ENCODE data around the gene DESI1. TPM values are rescaled to one million over a fixed set of nuclear protein-coding genes. Genes with fewer than 3 reads are reported as not detected.

Gene DESI1
- total and polyA plus RNA-seq, 3 donors from 2014 or later, result 45.3 to 103 (median 62.6) TPM

DNA sequence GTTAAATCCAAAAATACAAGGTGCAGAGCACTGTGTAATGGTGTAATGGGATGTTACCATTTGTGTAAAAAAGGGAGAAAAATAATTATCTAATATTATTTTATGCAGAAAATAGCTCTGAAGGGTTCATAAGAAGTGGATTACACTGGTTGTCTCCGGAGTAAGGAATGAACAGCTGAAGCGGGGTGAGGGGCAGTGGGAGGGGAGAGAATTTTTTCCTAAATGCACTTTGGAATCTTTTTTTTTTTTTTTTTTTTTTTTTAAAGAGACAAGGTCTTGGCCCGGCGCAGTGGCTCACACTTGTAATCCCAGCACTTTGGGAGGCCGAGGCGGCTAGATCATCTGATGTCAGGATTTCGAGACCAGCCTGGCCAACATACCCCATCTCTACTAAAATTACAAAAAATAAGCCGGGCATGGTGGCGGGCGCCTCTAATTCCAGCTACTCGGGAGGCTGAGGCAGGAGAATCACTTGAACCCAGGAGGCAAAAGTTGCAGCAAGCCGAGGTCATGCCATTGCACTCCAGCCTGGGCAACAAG, 69.8 kb downstream of the DESI1 start:
- Histone ChIP-seq H3K36me3 (ENCODE audit: low read depth, missing control alignments) (no peaks in the 10 kb centered on the region), H3K27ac (no peak overlapping the region), H3K4me3 (no peak overlapping the region), H3K9me3 (no peaks in the 10 kb centered on the region), H3K4me1 (peaks cover 7% of the 10 kb centered on the region), H3K27me3 (no peaks in the 10 kb centered on the region)
- TF ChIP-seq, protein P1, sequence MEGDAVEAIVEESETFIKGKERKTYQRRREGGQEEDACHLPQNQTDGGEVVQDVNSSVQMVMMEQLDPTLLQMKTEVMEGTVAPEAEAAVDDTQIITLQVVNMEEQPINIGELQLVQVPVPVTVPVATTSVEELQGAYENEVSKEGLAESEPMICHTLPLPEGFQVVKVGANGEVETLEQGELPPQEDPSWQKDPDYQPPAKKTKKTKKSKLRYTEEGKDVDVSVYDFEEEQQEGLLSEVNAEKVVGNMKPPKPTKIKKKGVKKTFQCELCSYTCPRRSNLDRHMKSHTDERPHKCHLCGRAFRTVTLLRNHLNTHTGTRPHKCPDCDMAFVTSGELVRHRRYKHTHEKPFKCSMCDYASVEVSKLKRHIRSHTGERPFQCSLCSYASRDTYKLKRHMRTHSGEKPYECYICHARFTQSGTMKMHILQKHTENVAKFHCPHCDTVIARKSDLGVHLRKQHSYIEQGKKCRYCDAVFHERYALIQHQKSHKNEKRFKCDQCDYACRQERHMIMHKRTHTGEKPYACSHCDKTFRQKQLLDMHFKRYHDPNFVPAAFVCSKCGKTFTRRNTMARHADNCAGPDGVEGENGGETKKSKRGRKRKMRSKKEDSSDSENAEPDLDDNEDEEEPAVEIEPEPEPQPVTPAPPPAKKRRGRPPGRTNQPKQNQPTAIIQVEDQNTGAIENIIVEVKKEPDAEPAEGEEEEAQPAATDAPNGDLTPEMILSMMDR (IDR thresholded peaks at IDR 0.05), result no peak
- TF ChIP-seq POLR2A (IDR thresholded peaks at IDR 0.05), result no peak
- intact Hi-C loops (cut with DNase I; ENCODE audit: low total_unique reads), result no loop called here
- WGBS, 2 donors, result 84 to 89% methylated on average over 12 of the region's 12 CpGs
- no peak for DNase-seq

DNA sequence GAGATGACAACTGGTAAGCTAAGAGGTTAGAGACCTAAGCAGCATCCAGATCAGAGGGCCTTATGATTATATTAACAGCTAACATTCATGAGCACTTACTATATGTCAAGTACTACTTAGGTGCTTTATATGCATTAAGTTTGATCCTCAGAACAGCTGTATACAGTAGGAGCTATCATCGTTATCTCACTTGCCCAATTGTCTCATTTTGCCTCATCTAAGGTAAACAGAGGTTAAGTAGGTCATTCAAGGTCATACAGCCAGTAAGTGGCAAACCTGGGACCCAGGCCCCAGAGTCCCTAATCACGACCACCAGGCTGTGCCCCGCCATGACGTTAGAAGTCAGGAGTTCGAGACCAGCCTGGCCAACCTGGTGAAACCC, 72.0 kb downstream of the DESI1 start:
- no peaks in the 10 kb centered on the region for H3K36me3 ChIP-seq (ENCODE audit: low read depth, missing control alignments)
- intact Hi-C loops (cut with DNase I; ENCODE audit: low total_unique reads), result no loop called here
- H3K4me1 ChIP-seq, result peaks cover 5% of the 10 kb centered on the region
- TF ChIP-seq, protein P1 (IDR thresholded peaks at IDR 0.05), result no peak
- TF ChIP-seq POLR2A (IDR thresholded peaks at IDR 0.05), result no peak
- H3K9me3 ChIP-seq, result no peaks in the 10 kb centered on the region
- no peak for DNase-seq
- 90% methylated on average over 3 to 5 of the region's 5 CpGs for WGBS, 2 donors
- H3K27ac ChIP-seq, result no peak overlapping the region
- H3K4me3 ChIP-seq, result no peak overlapping the region
- H3K27me3 ChIP-seq, result no peaks in the 10 kb centered on the region

Small RNA genes lying within 50 kb of the gene (small RNA-seq; reads per million reads assigned to genes)
- gene RF00019, result 0 reads per million in 2 donors

Other genes starting within 250 kb of the DESI1 start
- gene TEF, start 239.1 kb downstream of the DESI1 start, total RNA-seq, result 10 to 100 TPM; 32.8 to 40.9 TPM
- gene TEF, start 239.1 kb downstream of the DESI1 start, polyA plus RNA-seq (ENCODE audit: insufficient read depth, low read depth, low replicate concordance), result 25.6 TPM
- 10 to 100 TPM; 35.4 to 41.7 TPM for gene TOB2, start 174.2 kb downstream of the DESI1 start, total RNA-seq
- 32.7 TPM for gene TOB2, start 174.2 kb downstream of the DESI1 start, polyA plus RNA-seq (ENCODE audit: insufficient read depth, low read depth, low replicate concordance)
- gene PHF5A, start 152.4 kb downstream of the DESI1 start, total RNA-seq, result 10 to 100 TPM; 33.7 to 35.1 TPM
- 42.8 TPM for gene PHF5A, start 152.4 kb downstream of the DESI1 start, polyA plus RNA-seq (ENCODE audit: insufficient read depth, low read depth, low replicate concordance)
- gene ACO2, start 151.9 kb downstream of the DESI1 start, total RNA-seq, result 100 to 1,000 TPM; 133 to 178 TPM
- gene ACO2, start 151.9 kb downstream of the DESI1 start, polyA plus RNA-seq (ENCODE audit: insufficient read depth, low read depth, low replicate concordance), result 113 TPM
- 10 to 100 TPM; 23.3 to 24.6 TPM for gene POLR3H, start 76.6 kb downstream of the DESI1 start, total RNA-seq
- gene POLR3H, start 76.6 kb downstream of the DESI1 start, polyA plus RNA-seq (ENCODE audit: insufficient read depth, low read depth, low replicate concordance), result 38.9 TPM
- 10 to 100 TPM; 76.5 to 87.0 TPM for gene CSDC2, start 60.0 kb downstream of the DESI1 start, total RNA-seq
- gene CSDC2, start 60.0 kb downstream of the DESI1 start, polyA plus RNA-seq (ENCODE audit: insufficient read depth, low read depth, low replicate concordance), result 50.1 TPM
- 10 to 100 TPM; 44.4 to 45.7 TPM for gene PMM1, start 31.2 kb downstream of the DESI1 start, total RNA-seq
- 82.2 TPM for gene PMM1, start 31.2 kb downstream of the DESI1 start, polyA plus RNA-seq (ENCODE audit: insufficient read depth, low read depth, low replicate concordance)
- gene XRCC6, start 252 bp upstream of the DESI1 start, total RNA-seq, result 100 to 1,000 TPM; 290 to 317 TPM
- 621 TPM for gene XRCC6, start 252 bp upstream of the DESI1 start, polyA plus RNA-seq (ENCODE audit: insufficient read depth, low read depth, low replicate concordance)
- gene SNU13, start 67.8 kb upstream of the DESI1 start, total RNA-seq, result 100 to 1,000 TPM; 155 to 180 TPM
- 302 TPM for gene SNU13, start 67.8 kb upstream of the DESI1 start, polyA plus RNA-seq (ENCODE audit: insufficient read depth, low read depth, low replicate concordance)
- gene MEI1, start 78.5 kb upstream of the DESI1 start, total RNA-seq, result 100 to 1,000 TPM in 1 of 2 donors, 10 to 100 TPM in 1; 47.6 to 103 TPM
- gene MEI1, start 78.5 kb upstream of the DESI1 start, polyA plus RNA-seq (ENCODE audit: insufficient read depth, low read depth, low replicate concordance), result 43.5 TPM
- 10 to 100 TPM; 12.8 to 20.8 TPM for gene CCDC134, start 179.6 kb upstream of the DESI1 start, total RNA-seq
- gene CCDC134, start 179.6 kb upstream of the DESI1 start, polyA plus RNA-seq (ENCODE audit: insufficient read depth, low read depth, low replicate concordance), result 15.6 TPM
- 100 to 1,000 TPM in 1 of 2 donors, 10 to 100 TPM in 1; 79.8 to 119 TPM for gene SREBF2, start 212.1 kb upstream of the DESI1 start, total RNA-seq
- 59.7 TPM for gene SREBF2, start 212.1 kb upstream of the DESI1 start, polyA plus RNA-seq (ENCODE audit: insufficient read depth, low read depth, low replicate concordance)